HG02571 (cell line): ENCODE results near the gene ATP10D.

Source experiments
- ATAC-seq: cut with Tn5 transposase; IDR thresholded peaks from one replicate; pipeline ENCODE4 v1.9.1; 2021; ENCODE audit warnings: mild to moderate bottlenecking, moderate library complexity; ENCODE audit not compliant: unreplicated experiment

The ATP10D gene

DNA sequence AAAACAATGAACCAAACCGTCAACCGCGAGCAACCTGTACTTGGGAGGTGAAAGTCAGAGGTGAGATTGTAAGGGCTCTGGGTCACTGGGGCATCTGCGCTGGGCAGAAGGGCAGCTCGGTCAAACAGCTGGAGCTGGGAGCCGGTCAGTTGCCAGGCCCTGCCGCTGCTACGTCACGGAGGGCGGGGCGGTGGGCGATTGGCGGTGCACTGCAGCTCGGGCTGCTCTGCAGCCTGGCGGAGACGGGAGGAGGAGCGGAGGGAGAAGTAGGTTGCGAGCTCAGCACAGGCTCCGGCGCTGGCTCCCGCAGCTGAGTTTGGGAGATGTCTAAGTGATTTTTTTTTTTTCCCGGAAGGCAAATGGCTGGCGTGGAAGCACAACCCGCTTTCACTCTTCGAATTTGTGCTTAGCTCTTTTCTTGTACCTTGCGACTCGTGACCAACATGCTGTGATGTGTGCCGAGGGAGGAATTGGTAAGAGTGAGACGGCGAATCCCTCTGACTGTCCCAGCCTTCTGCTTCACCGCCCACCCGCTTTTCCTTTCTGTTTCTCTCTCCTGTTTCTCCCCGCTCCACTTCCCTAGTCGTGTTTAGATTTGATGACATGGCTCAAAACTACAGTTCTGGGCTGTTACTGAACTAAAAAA, at the start of gene ATP10D:
Gene ATP10D, plus strand, starts transcription at position 229 of the 646 bp plus-strand sequence. CDS start 27,266 bp downstream, outside the sequence.
- ATAC-seq = peak; percentile 96

GRCh38 chr4:47442980-47443379, 42.1 kb upstream of the ATP10D start:
- ATAC-seq = no peak

- no peak for ATAC-seq
These were observed 41.0 kb upstream of the ATP10D start for GRCh38 chr4:47444031-47444430.

DNA sequence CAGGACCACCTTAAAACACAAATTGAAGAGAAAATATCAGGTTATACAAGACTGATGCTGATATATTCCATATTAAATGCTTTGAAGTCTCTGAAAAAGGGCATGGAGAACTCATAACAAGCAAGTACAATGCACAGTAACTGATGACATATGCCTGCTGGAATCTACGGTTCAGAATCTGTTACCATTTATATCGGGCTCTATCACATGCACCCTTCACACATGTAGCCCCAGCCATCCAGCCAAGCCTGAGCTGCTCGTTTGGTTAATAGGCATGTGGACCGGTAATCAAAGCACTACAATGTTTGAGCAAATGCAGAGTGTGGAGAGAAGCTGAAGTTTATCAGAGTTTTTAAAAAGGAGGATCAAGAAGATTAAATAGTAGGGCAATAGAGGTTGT, 33.4 kb upstream of the ATP10D start:
- no peak for ATAC-seq

DNA sequence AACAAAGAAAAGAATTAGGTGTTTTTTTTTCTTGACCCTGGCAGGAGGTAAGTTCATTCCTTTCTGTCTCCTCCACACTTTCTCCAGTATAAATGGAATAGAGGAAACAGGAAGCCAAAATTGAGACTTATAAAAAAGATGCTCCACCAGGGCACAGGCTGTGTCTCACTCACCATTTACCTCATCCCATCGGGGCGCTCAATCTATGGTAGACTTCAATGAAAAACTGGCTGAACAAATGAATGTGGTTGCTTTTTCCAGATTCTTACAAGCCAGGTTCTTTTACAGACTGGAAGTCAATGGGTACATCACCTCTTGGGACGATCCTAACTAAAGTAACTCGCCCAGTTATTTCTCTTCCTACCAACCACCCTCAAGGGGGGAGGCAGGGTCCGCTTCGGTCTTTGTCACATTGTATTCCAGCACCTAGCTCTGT, 22.3 kb upstream of the ATP10D start:
- ATAC-seq = peak; percentile 35

DNA sequence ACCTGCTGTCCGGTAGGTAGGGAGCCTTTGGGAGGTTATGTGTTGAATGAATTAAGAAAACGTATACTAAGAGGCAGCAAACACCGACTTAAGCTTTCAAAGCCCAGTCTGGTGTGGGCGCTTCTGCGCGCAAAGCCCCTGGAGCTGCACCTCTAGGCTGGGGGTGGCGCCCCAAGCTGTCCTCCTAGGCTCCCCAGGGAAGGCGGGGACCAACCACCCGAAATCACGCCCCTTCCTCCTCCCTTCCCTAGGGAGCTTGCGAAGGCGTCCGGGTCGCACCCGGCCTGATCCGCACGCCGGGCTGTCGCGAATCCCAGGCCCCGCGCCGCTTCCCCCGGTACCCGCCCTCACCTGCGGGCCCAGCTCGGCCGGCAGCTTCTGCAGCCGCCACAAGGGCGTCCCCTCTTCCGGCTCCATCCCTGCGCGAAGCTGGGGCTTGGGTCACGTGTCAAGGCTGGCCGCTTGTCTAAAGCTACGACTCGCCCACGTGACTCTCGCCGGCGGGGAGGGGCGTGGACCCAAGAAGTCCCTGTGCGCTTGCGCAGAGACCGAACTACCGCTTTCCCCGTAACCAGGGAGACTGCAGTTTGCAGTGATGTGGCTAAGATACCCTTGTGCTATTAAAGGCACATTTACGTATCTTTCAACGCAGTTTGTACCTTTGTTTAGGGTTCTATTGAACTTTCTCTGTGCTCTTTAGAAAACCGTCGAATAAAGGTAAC, 21.7 kb upstream of the ATP10D start, which contains the start of gene COMMD8:
Gene COMMD8, minus strand, starts transcription at position 468 of the 722 bp plus-strand sequence. Its CDS starts 51 bp downstream, at position 417.
- ATAC-seq = peak; percentile 93

DNA sequence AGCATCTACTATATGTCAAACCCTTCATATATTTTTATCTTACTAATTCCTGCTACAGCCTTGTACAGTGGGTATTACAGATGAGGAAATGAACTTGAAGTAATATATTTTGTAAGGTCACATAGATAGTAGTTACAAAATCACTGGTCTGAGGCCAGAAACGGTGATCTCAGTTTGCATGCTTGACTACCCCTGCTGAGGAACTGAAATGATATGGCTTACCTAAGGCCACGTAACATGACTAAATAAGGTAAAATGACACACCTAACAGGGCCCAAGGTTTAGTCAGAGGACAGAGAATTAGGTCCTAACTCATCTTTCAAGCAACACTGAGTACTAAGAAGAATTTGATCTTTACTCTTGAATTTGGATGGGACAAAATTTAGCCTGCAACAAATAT, 20.1 kb upstream of the ATP10D start:
- no peak for ATAC-seq

GRCh38 chr4:47466056-47466785, 18.9 kb upstream of the ATP10D start:
- no peak for ATAC-seq

GRCh38 chr4:47468706-47469365, 16.2 kb upstream of the ATP10D start:
- no peak for ATAC-seq

DNA sequence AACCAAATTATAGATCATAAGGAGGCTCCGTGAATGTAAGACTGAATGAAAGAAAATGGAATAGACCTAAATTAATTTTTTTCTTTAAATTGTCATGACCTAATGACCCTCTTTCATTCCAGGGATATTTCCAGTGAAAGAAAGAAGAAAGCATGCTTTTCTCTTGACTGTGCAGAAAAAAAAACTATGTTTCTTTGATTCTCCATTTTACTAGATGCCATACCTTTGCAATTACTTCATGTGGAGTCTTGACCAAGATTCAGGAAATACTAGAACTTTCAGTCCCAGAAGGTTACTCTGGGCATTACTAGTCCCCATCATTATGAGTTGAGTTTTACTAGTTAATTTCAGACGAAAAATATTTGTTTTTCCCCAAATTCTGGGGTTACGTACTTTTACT, 15.1 kb upstream of the ATP10D start:
- no peak for ATAC-seq

DNA sequence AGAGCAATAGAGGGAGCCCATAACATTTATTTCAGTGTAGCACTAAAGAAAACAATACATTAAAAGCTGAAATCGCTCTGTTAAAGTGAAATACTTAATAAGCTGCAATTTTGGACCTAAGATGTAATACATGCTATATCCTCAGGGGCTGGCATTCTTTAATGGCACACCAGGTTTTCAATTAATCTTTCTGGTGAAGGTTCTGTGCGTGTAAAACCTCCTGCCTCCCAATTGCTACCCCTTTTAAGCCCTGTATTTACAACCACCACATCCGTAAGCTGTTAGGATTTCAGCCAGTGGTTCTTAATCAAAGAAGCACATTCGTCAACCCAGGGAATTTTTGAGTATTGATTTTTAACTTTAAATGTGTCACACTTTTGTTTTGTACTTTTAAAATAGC, 14.0 kb upstream of the ATP10D start:
- no peak for ATAC-seq

- ATAC-seq = no peak
These were observed 13.5 kb upstream of the ATP10D start for GRCh38 chr4:47471591-47471990.

DNA sequence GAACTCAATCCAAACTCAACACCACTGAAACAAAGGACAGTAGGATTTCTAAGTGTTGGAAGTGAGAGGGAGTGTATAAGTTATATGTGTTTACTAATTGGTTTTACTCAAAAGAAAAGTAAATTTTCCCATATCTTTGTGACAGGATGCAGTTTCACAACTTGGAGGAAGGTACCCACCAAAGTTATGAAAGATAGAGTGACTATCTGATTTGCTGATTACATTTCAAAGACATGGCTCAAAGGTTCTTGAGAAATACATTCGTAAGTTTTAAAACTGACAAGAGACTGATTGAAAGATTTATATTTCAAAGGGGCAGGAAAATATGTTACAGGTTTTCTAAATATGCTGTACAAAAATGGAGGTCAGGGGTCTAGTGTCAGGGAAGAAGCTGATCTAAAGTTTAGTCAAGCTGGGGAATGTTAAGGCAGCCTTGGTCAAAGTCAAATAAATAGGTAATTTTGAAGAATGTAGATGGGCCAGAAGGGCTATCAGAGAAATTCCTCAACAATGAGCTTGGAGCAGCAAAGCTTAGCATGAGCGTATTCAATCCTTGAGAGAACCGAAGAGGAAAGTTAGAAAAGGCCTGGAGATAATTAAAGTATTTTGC, 11.8 kb upstream of the ATP10D start:
- ATAC-seq = no peak

DNA sequence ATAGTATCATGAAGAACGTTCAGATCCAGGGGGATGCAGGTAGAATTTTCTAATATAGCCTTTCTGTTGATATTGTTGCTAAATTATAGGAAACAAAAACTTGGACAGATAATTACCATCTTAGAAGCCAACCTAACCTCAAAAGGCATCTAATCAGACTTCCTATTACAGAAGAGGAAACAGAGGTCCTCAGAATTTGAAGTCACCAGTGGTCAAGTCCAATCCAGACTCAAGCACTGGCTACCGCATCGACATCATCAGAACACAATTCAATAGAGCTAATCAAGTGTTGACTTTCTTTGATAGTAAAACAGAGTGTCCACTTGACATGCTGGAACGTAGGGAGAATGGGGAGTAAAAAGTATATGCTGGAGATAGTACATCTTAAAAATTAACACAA, 10.3 kb upstream of the ATP10D start:
- ATAC-seq = no peak

- no peak for ATAC-seq
These were observed 9.7 kb upstream of the ATP10D start for GRCh38 chr4:47475411-47475810.

DNA sequence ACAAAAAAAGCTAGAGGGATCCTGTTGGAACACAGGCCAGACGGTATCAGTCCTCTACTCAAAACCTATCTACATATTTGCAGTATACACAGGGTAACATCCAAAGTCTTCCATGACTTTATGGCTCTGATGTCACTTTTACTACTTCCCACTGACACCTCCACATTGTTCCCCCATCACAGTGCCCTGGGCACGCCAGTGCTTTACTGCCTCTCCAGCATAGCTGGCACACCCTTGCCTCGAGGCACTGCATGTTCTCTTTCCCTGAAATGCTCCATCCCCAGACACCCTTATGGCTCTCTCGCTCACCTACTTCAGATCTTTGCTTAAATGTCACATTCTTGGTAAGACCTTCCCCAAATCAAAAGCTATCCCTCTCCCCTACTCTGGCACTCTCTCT, 6.3 kb upstream of the ATP10D start:
- no peak for ATAC-seq

DNA sequence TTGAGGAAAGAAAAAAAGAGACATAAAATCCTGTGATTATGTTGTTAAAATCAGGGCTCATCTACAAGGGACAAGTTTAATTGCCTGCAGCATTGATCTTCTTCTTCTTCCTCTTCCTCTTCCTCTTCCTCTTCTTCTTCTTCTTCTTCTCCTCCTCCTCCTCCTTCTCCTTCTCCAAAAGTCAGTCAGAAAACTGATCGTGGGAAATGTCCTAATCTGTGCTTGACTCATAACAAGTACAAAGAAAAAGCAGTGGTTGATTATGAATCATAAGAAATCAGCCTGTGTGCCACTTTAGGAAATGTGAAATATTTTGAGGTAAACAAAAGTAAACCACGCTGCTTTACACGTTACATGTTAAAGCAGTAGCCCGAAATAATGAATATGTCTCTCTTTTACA, 2.7 kb upstream of the ATP10D start:
- no peak for ATAC-seq

GRCh38 chr4:47483745-47484144, 1.3 kb upstream of the ATP10D start:
- no peak for ATAC-seq

DNA sequence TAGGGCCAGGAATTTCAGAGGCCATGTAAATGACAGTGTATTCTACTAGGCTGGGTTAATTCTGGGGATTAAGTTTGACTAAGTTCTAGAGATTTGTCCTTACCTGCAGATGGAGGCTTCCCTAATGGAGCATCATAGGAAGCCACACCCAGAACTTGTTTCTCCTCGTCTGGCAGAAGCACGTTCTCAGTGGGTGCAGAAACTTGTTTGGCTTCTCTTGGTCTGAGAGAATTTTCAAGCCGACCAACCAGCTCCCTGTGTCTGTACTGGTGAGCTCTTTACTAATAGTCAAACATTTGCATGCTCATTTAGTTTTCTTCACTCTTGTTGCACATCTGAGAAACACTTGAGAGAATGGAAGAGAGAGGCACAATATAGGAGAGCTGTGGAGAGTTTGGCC, 907 bp upstream of the ATP10D start:
- no peak for ATAC-seq

DNA sequence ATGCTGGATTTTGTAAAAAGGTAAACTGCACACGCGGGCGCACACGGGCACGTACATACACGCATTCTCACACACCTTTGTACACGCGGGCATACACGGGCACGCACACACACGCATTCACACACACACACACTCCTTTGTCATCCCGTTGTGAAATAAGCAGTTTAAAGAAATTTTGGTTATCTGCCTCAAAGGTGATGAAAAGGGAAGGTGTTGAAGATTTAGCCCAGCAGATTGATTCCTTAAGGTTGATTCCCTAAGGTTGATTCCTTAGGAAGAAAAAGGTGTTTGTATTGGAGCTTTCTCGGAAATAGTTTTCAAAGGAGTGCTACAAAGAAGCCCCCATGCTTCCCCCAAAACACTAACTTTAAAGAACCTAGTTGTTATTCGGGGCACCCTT, 693 bp downstream of the ATP10D start:
- ATAC-seq = no peak

- no peak for ATAC-seq
These were observed 1.2 kb downstream of the ATP10D start for GRCh38 chr4:47486231-47486673.
